B cell (primary cell): ENCODE measurements around the gene LPO.

Experiments
- EZH2 ChIP-seq: IDR thresholded peaks from 2 replicates; pipeline ENCODE4 v1.6.1; 2012; ENCODE audit warnings: borderline replicate concordance, low read depth, mild to moderate bottlenecking, moderate library complexity, low read length; ENCODE audit not compliant: insufficient read depth, poor library complexity, severe bottlenecking
- TF ChIP-seq, protein P1 (sequence below): fragments of 200-600 bp; IDR thresholded peaks from one replicate; pipeline ENCODE4 v1.8.0; 2022; ENCODE audit warnings: antibody characterized with exemption, mild to moderate bottlenecking

DNA sequence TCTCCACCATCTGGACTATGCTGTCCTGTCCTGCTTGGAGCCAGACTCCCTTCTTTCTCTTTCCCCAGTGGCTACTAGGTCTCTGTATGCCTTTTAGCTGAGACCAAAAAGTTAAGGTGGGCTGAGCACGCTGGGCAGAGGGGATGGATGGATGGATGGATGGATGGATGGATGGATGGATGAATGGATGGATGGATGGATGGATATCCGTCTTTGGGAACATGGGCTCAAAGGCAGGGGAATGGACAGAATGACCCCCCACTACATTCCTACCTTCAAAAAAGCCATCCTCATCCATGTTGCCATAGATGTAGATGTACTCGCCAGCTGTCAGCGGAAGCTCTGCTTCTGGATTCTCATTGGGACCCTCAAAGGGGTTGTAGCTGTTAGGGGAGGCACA, 77.4 kb downstream of the LPO start:
- TF ChIP-seq, protein P1, sequence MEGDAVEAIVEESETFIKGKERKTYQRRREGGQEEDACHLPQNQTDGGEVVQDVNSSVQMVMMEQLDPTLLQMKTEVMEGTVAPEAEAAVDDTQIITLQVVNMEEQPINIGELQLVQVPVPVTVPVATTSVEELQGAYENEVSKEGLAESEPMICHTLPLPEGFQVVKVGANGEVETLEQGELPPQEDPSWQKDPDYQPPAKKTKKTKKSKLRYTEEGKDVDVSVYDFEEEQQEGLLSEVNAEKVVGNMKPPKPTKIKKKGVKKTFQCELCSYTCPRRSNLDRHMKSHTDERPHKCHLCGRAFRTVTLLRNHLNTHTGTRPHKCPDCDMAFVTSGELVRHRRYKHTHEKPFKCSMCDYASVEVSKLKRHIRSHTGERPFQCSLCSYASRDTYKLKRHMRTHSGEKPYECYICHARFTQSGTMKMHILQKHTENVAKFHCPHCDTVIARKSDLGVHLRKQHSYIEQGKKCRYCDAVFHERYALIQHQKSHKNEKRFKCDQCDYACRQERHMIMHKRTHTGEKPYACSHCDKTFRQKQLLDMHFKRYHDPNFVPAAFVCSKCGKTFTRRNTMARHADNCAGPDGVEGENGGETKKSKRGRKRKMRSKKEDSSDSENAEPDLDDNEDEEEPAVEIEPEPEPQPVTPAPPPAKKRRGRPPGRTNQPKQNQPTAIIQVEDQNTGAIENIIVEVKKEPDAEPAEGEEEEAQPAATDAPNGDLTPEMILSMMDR = no peak
- no peak for TF ChIP-seq EZH2
